ENCODE measurements around the gene NDRG3. TPM values are rescaled to one million over a fixed set of nuclear protein-coding genes. Genes with fewer than 3 reads are reported as not detected.

Gene NDRG3
- total and polyA plus RNA-seq, 2 of the 4 experiments (the other 2 are of a cell fraction), result 24.8 to 34.2 TPM

DNA sequence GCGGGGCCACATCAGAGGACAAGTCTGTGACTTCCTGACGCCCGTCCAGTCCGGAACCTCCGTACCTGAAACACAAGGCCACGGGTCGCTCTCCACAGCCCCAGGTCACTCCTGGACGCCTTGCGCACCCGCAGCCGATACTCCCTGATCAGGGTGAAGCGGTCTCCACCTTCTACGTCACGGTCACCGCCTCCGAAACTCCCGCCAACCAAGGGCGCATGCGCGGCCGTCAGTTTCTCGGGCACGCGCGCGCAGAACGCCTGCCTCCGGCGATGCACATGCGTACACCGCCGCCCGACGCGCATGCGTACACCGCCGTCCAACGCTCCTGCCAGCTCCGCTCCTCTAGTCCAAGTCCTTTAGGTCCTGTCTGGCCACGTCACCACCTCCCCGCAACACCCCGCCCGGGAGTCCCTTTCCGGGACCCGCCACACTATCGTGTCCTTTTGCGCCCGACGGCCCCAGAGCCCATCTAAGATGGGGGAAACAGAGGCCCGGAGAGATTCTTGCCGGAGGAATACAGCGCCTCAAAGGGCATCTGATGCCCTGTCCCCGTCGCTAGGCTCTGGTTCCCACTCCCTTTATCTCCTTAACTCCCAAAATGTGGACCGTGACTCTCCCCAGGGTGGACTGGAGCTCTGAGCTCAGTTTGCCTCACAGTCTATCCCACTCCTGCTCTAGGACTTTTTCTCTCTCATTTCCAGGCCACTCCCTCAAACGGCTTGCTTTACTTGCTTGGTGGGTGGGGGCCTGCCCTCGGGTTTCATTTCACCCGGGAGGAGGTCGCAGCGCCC lies 27.9 kb upstream of the NDRG3 start, which contains the start of gene DSN1:
Gene DSN1 (minus strand): TSS at position 167 of the 794 bp plus-strand sequence. CDS start 2,305 bp downstream, outside the sequence.
- Histone ChIP-seq H3K4me1 (ENCODE audit: control insufficient read depth, insufficient read depth, low read length) (0 out of 2 replicates have a peak, but pooled peaks cover 6% of the 10 kb centered on the region), H2BK20ac (ENCODE audit: low read depth, low read length) (no peak within 1 kb of the TSS), H3K4me2 (ENCODE audit: low read depth, low read length) (peak within 1 kb of the TSS; percentile 94), H2AK9ac (replicated peaks; ENCODE audit: low read depth, low read length, poor library complexity) (peak within 1 kb of the TSS; percentile 98), H3K23ac (ENCODE audit: low read depth, low read length) (peak within 1 kb of the TSS; percentile 99), H3K9me1 (ENCODE audit: insufficient read depth, low read length) (no peaks in the 10 kb centered on the region), H2BK15ac (ENCODE audit: low read depth, low read length) (peak within 1 kb of the TSS; percentile 84; the same call in 1 of the 3 replicates), H3K4ac (ENCODE audit: low read depth, low read length) (peak within 1 kb of the TSS; percentile 99), H2BK5ac (ENCODE audit: low read depth, low read length, poor library complexity, severe bottlenecking) (peak within 1 kb of the TSS; percentile 87), H4K8ac (ENCODE audit: low read depth in 2 of 2, low read length in 2 of 2) (peak within 1 kb of the TSS; percentile 99), H2AK5ac (ENCODE audit: low read depth, low read length) (peak within 1 kb of the TSS; percentile 97), H4K5ac (ENCODE audit: low read depth, low read length) (peak within 1 kb of the TSS; percentile 98), H3K27me3 (ENCODE audit: control insufficient read depth, insufficient read depth, low read length) (no peaks in the 10 kb centered on the region), H3K14ac (replicated peaks; ENCODE audit: low read depth, low read length) (peak within 1 kb of the TSS; percentile 99), H2AFZ (replicated peaks; ENCODE audit: low read length, poor library complexity) (peak within 1 kb of the TSS; percentile 94), H3K9ac (ENCODE audit: low read depth, low read length) (peak within 1 kb of the TSS; percentile 95), H3K9me3 (ENCODE audit: control insufficient read depth, insufficient read depth, low read length) (no peaks in the 10 kb centered on the region), H3K79me1 (ENCODE audit: low read depth in 1 of 2, low read length in 2 of 2) (peaks cover 4 to 18% of the 10 kb centered on the region in 2 experiments; a peak in 3 of 4 replicates), H2BK120ac (ENCODE audit: low read depth, low read length) (peak within 1 kb of the TSS; percentile 61; the same call in 1 of the 2 replicates), H3K56ac (ENCODE audit: extremely low read depth, insufficient read depth, low read length) (peak within 1 kb of the TSS; percentile 95), H4K20me1 (ENCODE audit: insufficient read depth, low read length) (no peaks in the 10 kb centered on the region), H3K27ac (ENCODE audit: insufficient read depth, low read length) (peak within 1 kb of the TSS; percentile 93), H3K18ac (ENCODE audit: low read depth, low read length) (peak within 1 kb of the TSS; percentile 90), H3K36me3 (ENCODE audit: control insufficient read depth, insufficient read depth, low read length) (peaks cover 3% of the 10 kb centered on the region; the same call in 1 of the 2 replicates), H3K4me3 (ENCODE audit: insufficient read depth, low read depth, low read length) (peak within 1 kb of the TSS; percentile 64), H4K91ac (ENCODE audit: insufficient read depth, low read depth, low read length) (peak within 1 kb of the TSS; percentile 99)
- DNase-seq (peak; percentile 97), ATAC-seq (ENCODE audit: low read depth) (peak; percentile 93)
- dilution Hi-C loops (cut with HindIII; ENCODE audit: low sequenced_read_pairs, unreplicated experiment) (no loop called here), in situ Hi-C loops (cut with MboI; ENCODE audit: low sequenced_read_pairs) (no loop called here), intact Hi-C loops (cut with micrococcal nuclease) (no loop called here)
- no TSS peak for BruUV-seq (replicated peaks)
- ChIA-PET CTCF (interaction anchor here (0.6 to 1.2 kb wide), 6 partner anchors 18 to 90 kb away, joined by 3 to 4 read pairs (median 3); partner anchors contain the start of gene NDRG3), POLR2A (ENCODE audit: unreplicated experiment) (no interaction called here)
- 0% methylated on average over 24 of the region's 61 CpGs; no CpG with 5 or more reads in 1 of the 2 experiments for WGBS, 2 experiments (ENCODE audit: extremely low coverage in 2 of 2, insufficient read length in 1 of 2)
- TF ChIP-seq SMC3 (IDR thresholded peaks at IDR 0.05; ENCODE audit: low read depth, low read length) (peak; percentile 31; the same call in 1 of the 2 replicates), MAFK (IDR thresholded peaks at IDR 0.05; ENCODE audit: low read depth, low read length) (no peak), RCOR1 (IDR thresholded peaks at IDR 0.05; ENCODE audit: insufficient replicate concordance, low read length) (no peak), POLR2A (IDR thresholded peaks at IDR 0.05; ENCODE audit: low read depth, low read length) (peak; percentile 90), CHD1 (IDR thresholded peaks at IDR 0.05; ENCODE audit: low read depth, low read length) (peak; percentile 94; the same call in 1 of the 2 replicates), BHLHE40 (IDR thresholded peaks at IDR 0.05; ENCODE audit: low read depth, low read length) (no peak), CEBPB (IDR thresholded peaks at IDR 0.05; ENCODE audit: low read depth, low read length) (no peak), RAD21 (IDR thresholded peaks at IDR 0.05; ENCODE audit: low read length) (peak; percentile 36), RFX5 (IDR thresholded peaks at IDR 0.05; ENCODE audit: low read depth, low read length) (no peak), MXI1 (IDR thresholded peaks at IDR 0.05; ENCODE audit: borderline replicate concordance, low read depth, low read length) (peak; percentile 69; the same call in 1 of the 2 replicates), MAZ (IDR thresholded peaks at IDR 0.05; ENCODE audit: borderline replicate concordance, low read depth, low read length) (peak; percentile 78; the same call in 1 of the 2 replicates), NFE2L2 (IDR thresholded peaks at IDR 0.05; ENCODE audit: low read depth, low read length) (no peak)
- TF ChIP-seq, protein P1, sequence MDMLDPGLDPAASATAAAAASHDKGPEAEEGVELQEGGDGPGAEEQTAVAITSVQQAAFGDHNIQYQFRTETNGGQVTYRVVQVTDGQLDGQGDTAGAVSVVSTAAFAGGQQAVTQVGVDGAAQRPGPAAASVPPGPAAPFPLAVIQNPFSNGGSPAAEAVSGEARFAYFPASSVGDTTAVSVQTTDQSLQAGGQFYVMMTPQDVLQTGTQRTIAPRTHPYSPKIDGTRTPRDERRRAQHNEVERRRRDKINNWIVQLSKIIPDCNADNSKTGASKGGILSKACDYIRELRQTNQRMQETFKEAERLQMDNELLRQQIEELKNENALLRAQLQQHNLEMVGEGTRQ (IDR thresholded peaks at IDR 0.05; ENCODE audit: low read depth, low read length), result peak; percentile 57
- TF ChIP-seq, protein P2, sequence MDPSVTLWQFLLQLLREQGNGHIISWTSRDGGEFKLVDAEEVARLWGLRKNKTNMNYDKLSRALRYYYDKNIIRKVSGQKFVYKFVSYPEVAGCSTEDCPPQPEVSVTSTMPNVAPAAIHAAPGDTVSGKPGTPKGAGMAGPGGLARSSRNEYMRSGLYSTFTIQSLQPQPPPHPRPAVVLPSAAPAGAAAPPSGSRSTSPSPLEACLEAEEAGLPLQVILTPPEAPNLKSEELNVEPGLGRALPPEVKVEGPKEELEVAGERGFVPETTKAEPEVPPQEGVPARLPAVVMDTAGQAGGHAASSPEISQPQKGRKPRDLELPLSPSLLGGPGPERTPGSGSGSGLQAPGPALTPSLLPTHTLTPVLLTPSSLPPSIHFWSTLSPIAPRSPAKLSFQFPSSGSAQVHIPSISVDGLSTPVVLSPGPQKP (IDR thresholded peaks at IDR 0.05; ENCODE audit: borderline replicate concordance, low read depth, low read length), result no peak
